Measurements from ENCODE around the gene PIAS4.
A peak's percentile ranks its signal among the peaks of the same experiment; 100 is the strongest.
"Not testable (repeated sequence)": the region's sequence is repeated elsewhere in the genome, so short reads cannot be mapped to it uniquely, and the experiment has no call there.

Gene PIAS4, protein sequence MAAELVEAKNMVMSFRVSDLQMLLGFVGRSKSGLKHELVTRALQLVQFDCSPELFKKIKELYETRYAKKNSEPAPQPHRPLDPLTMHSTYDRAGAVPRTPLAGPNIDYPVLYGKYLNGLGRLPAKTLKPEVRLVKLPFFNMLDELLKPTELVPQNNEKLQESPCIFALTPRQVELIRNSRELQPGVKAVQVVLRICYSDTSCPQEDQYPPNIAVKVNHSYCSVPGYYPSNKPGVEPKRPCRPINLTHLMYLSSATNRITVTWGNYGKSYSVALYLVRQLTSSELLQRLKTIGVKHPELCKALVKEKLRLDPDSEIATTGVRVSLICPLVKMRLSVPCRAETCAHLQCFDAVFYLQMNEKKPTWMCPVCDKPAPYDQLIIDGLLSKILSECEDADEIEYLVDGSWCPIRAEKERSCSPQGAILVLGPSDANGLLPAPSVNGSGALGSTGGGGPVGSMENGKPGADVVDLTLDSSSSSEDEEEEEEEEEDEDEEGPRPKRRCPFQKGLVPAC
- 8.4 to 24.0 (median 16.2) reads per million in 18 experiments for total RNA-seq

DNA sequence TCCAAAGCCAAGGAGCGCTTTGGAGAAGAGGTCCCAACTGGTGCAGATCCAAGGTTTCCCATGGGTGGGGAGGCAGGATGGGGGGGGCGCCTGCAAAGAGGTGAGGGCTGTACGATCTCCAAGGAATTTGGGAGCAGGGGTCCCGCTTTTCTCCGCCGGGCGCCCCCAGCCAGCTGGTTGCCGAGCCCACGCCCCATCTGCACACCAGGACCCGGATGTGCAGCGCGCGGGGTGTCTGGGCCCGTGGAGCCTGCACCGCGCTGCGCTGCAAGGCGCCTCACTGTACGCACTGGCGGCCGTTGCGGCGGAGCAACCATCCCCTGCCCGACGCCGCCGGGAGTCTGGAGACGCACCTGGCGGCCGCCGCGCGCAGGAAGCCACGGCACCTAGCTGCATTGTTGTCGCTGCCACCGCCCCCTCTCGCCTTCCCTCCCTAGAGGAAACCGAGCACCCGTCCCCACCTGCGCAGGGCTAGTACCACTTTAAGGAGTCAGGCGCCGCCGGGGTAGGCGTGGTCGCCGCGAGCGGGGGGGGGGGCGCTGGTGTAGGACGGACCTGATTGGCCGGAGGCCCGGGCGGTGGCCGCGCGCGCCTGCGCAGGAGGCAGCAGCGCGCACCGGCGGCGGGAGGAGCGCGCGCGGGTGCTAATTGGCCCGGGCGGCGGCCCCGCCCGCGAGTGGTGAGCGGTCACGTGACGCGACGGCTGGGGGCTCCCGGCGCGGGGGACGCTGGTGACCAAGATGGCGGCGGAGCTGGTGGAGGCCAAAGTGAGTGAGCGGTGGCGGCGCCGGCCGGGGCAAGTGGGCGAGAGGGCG lies at the start of gene PIAS4:
Gene PIAS4, plus strand, starts transcription at position 716 of the 815 bp plus-strand sequence. Its CDS starts 25 bp downstream, at position 741.
- peak; percentile 94 to 98 for DNase-seq

DNA sequence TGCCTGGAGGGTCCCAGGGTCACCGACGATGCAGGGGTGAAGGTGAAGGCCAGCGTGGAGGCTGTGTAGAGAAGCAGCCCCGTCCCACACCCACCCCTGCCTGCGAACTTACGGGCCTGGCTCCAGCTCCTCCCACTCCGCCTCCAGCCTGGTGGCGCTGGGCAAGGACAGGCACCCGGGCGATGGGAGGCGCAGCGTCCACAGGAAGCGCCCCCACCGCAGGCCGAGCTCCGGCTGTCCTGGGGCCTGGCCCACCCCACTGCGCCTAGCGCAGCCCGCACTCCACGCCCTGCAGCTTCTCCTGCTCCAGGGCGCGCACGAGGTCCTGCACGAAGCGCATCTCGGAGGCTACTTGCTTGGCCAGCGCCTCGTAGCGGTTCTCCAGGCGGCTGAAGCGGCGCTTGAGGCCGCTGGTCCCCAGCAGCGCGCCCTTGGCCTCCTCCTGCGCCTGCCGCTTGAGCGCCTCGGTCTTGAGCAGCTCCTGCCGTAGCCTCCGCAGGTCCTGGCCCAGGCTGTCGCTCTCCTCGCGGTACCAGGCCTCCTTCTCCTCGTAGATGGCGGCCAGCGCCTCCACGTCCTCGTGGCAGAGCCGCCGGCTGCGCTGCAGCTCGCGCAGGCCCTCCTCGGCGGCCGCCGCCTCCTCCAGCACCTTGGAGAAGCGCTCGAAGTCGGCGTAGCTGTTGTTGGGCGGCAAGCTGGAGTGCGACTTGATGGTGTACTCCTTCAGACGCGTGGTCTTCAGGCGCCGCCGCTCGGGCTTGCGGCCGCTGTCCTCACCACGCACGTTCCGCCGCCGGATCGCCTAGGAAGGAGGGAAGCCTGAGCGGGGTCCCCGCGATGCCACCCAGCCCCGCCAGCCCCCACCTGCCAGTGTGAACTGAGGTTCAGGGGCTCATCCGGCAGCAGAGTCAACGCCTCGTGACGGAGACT lies 48.4 kb upstream of the PIAS4 start:
- no peak for DNase-seq

DNA sequence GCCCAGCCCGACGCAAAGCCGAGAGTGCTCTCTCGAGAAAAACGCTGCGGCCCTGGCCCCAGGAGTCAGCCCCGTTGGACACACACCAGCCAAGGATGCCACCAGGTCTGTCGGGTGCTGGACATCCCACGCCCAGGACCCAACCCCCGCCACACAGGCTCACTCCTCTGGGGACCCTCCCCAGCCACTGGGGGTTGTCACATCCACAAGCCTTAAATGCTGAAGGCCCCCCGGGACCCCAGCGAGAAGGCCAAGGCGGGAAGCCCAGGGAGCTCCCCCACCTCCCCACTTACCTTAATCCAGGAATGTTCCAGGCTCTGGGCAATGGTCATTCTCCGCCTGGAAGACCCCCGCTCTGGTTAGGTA lies 47.8 kb upstream of the PIAS4 start:
- DNase-seq: no peak

DNA sequence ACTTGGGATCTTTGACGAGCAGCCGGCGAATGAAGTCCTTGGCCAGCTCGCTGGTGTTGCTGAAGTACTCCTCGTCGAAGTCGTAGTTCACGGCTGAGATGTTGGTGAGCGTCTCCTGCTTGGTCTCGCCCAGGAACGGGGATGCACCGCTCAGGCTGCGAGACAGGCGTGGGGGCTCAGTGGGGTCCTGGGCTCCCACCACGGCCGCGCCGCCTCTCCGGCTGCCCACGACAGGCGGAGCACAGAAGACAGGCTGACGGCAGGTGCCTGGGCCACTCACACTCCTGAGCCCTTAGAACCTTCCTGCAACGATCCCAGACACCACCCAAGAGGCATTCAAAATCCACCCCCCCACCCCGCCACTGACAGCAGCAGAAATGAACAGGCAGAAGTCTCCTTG lies 46.5 kb upstream of the PIAS4 start:
- no peak for DNase-seq

DNA sequence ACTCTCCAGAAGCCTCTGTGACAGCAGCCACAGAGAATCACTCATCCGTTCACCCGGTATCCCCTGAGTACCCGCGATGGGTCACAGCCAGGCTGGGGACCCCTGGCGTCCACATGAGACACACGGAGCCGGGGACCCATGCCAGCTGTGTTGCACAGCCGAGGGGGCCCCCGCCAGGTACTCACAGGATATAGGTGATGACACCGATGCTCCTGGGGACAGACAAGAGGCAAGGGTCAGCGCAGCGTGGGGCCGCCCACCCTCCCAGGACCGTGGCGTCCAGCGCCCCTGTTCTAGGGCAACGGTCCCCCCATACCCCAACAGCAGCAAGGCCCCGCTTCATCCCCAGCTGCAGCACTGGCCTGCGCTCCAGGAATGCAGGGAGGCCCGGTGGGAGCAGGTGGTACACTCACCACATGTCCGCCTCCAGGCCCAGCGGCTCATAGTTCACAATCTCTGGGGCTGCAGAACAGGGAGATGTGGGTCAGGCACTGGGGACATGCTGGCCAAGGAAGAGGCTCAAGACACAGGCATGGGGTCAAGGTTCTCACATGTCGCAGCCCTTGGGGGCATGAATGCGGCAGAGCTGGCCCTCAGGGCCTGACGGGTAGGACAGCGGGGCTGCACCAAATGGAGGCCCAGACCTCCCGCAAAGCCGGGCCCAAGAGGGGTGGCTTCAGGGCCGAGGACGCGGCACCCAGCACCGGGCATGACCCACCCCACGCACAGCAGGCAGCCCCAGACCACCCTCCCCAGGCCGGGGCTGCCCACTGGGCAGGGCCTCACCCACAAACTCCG lies 43.9 kb upstream of the PIAS4 start:
- no peak for DNase-seq

DNA sequence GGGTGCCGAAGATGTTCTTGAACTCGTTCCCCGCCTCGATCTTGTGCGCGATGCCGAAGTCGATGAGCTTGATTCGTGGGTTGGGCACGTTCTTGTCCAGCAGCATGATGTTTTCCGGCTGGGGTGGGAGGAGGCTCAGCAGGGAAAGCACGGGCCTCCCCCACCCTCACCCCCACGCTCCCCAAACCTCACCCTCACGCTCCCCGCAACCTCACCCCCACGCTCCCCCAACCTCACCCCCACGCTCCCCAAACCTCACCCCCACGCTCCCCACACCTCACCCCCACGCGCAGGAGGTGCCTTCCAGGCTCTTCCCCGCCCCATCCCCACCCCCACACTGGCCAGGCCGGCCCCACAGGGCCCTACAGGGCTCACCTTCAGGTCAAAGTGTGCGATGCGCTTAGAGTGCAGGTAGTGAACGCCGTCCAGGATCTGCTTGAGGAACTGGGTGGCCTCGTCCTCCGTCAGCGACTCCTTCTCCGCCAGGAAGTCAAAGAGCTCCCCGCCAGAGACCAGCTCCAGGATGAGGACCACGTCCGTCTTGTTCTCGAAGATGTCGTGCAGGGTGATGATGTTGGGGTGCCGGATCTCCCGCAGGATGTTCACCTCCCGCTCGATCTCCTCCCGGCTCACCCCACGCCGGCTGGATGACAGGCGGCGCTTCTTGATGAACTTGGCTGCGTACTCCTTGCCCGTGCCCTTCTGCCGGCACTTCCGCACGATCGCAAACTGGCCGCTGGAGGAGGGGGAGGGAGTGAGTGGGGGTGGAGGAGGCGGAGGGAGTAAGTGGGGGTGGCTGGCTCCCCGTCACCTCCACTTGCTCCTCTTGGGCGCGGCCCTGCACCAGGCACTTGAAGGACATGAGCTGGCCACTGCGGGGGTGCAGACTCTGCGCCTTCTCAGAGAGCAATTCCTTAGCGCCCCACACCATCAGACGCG lies 43.0 kb upstream of the PIAS4 start:
- no peak for DNase-seq

DNA sequence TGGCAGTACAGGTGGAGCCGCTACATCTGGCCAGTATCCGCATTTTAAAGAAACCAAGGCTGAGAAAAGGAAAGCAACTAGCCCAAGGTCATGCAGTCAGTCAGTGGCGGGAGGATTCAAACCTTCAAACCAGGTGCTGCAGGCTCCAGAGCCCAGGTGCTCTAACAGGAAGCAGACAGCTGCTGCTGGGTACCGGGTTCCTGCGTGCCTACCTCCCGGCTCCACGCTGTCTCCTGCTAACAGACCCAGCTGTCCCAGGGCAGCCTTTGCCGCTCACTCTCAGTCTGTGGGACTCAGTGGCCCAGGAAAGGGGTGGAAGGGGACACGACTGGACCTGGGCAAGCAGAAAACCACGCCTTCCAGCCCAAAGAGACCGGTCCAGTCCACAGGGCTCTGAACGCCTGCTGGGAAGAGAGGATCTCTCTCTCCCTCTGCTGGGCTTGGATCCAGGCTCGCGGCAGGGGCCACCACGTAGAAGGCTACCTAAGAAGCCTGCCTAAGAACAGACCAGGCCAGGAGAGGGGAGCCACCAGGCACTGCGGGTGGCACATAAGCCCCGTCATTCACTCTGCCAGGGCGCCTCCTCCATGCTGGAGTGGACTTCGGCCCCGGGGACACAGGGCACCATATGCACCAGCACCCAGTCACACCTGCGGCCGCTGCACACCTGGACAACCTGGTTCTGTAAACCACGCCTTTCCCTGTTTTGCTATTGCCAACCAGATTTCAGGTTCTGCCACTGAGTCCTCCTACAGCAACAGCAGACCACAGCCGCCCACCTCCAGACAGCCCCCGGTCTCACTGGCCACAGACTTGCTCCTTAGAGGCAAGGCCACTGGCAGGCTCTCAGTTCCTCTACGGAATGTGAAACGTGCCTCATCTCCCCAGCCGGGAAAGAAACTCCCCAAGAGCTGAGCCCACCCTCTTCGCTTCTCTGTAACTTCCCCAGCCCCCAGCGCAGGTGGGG lies 41.2 kb upstream of the PIAS4 start:
- DNase-seq: no peak

DNA sequence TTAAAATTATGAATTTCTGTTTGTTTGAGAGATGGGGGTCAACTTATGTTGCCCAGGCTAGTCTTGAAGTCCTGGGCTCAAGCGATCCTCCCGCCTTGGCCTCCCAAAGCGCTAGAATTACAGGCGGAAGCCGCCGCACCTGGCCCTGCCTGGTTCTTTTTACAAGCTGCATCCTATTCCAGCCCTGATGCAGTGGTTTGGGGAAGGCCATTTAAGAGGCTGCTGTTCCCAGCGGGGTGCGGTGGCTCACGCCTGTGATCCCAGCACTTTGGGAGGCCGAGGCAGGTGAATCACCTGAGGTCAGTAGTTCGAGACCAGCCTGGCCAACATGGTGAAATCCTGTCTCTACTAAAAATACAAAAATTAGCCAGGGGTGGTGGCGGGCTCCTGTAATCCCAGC lies 39.6 kb upstream of the PIAS4 start:
- DNase-seq: not testable (repeated sequence)

DNA sequence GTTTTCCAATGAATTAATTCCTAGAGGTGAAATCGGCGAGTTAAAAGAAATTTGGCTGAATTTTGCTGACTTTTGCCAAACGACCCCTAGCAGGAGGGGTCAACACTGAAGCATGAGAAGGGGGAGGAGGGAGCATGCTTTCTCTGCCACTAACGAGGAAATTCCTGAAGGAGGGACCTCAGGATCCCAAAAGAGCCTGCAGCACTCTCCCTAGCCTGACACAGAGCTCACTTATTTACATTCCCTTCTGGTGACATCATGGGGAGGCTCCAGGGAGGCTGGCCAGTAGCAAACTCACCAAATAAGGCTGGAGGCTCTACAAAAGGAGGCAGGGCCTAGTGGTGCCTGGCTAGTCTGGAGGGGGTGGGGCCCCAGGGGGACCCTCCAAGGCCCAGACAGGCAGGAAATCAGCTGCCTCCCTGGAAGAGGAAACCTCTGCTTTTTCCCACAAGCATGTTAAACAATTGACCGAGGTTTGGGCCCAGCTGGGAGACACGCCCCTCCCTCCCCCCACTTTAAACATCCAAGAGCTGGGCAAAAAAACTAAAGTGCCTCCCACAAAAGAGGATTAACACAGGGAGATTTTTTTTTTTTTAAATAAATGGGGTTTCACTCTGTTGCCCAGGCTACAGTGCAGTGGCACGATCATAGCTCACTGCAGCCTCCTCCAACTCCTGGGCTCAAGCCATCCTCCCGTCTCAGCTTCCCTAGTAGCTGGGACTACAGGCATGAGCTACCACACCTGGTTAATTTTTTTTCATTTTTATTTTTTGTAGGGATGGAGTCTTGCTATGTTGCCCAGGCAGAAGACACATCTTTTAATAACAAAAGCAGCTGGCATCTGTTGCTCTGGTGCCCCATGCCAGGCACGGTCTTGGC lies 38.7 kb upstream of the PIAS4 start:
- DNase-seq: no peak

DNA sequence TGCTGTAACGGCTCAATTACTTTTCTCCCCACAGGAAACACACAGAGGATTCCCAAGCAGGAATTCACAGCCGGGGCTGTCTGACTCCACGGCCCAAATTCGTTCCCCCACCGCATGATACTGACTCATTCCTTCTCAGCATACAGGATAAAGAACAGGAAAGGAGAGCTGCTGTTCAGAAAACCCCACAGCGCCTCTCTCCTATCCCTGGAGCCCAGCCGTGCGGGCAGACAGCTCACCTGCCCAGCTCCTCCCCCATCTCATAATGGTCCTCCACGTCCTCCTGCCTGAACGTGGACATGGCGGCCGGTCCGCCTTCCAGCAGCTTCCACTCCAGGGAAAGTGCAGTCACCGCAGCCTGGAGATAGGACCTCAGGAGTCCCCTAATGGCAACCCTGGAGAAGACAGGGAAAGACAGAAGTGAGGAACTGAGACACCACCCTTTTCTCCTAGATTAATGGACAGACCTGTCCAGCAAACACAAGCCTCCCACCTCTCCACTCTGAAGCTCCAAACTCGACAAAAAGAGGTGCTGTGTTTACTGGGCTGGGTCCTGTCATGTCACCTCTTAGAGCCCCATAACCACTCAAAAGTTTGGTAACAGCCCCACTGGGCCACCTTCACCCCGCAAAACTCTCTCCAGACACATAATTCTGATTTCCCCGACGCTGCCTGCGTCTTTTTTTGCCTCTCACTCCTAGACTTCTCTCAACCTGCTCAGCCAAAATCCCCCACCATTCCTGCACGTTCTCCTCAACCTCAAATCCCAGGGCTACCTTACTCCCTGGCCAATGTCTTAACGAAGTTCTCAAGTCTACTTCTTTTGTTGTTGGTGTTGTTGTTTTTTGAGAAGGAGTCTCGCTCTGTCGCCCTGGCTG lies 37.9 kb upstream of the PIAS4 start:
- no peak for DNase-seq

DNA sequence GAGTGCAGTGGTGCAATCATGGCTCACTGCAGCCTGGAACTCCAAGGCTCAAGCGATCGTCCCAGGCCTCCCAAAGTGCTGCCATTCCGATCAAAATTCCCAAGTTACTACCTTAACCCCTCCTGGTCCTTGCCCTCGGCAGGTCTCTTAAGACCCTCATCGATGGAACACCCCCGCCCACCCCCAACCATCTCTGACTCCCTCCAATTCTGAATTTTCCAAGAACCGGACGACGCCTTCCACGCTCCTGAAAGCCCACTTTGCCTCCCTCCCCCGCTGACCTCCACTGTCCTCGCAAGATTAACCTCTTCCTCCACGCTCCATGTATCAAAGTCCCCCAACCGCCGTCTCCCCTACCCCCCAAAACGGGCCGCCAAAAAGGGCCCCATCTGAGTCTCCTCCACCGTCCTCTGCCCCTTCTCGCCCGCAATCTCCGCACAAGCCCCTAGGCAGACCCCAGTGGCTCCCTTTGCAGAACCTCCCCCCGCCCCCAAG lies 37.2 kb upstream of the PIAS4 start:
- no peak for DNase-seq

DNA sequence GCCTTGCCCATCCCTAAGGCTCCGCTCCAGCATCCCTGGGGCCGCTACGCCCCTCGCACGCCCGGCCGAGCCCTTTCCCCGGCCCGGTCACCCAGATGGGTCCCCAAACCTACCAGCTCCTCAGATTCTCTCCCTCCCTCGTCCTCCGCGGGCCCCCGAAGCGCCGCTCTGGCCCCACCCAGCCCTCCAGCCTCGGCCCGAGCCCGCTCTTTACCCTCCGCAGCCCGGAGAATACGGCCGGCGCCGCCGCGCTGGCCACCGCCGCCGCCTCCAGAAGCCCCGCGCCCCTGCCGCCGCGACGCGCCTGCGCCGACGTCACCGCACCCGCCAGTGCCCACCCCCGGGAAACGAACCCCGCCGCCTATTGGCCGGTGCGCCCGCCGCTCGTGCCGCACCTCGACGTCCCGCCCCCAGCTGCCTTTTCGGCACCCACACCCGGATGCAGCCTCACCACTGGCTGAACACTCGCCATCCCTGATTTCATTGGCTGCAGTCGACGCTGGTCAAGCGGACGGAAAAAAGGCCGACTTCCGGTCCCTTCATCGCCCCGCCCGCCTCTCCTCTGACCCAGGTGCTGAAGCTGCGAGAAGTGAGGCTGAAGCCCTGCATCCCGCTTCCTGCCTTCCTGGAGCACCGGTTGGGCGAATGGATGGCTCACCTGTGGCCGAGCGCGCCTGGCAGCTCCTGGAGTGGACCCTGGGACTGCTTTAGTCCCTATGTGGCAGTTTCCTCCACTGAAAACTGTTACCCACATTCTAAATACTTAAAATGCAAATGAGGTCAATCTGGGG lies 36.5 kb upstream of the PIAS4 start, which contains the start of gene DAPK3:
Gene DAPK3, minus strand, starts transcription at position 292 of the 791 bp plus-strand sequence. CDS start 1,364 bp downstream, outside the sequence.
- peak; percentile 97 to 99 for DNase-seq

DNA sequence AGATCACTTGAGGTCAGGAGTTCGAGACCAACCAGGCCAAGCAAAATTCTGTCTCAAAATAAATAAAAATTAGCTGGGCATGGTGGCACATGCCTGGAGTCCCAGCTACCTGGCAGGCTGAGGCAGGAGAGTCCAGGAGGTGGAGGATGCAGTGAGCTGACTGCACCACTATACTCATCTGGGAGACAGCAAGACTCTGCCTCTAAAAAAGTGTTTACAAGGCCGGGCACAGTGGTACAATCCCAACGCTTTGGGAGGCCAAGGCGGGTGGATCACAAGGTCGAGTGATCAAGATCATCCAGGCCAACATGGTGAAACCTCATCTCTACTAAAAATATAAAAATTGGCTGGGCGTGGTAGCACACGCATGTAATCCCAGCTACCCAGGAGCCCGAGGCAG lies 32.4 kb upstream of the PIAS4 start:
- DNase-seq: no peak

DNA sequence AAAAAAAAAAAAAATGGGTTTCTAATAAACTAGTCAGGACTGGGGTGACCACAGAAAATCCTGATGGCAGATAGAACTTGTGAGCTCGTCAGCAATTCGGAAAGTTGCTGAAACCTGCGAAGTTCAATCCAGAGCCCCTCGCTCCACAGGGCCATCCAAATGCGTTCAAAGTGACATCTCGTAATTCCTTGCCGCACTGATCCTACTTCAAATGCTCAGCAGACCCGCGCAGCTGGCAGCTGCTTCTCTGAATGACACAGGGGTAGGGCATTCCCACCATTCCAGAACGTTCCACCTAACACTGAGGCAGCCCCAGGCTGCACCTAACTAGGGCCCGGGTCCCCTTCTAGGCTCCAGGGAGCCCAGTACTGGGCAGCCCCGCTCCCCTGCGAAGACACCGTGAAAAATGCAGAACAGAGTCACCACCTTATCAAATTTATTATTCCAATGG lies 31.9 kb upstream of the PIAS4 start:
- no peak for DNase-seq

DNA sequence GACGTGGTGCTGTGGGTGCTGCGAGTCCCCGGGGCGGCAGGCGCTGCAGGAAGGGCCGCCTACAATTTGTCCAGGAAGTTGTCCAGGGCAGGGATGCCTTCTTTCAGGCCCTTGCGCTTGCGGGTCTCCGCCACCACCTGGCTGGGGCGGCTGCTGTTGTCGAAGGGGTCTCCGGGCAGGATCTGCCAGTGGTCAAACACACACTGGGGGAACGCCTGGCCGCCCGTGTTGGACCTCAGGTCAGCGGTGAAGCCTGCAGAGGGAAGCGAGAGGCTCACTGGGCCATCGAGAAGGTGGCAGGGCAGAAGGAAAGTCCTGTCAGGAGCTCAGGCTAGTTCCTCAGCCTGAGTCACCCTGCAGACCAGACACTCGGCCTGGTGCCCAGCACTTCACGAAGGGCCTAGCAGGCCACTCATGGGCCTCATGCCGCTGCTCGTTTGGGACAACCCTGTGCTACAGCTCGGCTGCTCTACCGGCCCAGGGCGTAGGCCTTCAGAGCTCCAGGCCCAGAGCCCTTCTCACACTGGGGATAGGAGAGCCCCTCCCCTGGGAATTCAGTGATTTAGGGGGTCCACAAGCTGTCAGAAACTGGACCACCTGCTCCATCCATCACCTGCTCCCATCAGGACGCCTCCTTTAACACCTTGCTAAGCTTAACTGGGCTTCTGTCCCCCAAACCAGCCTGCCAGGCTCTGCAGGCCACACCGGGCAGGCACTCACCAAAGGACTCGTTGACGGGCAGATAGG lies 30.9 kb upstream of the PIAS4 start:
- DNase-seq: no peak

All from inflammatory macrophage (primary cell).